Activated CD4-positive, CD25-positive, alpha-beta regulatory T cell treated with anti-CD3 and anti-CD28 coated beads, Interleukin-2, amount 50 U/mL, for 16 hours (primary cell): Measurements from ENCODE around the gene MOB2.

Experiments used
- DNase-seq: peaks from one replicate; pipeline ENCODE4 v3.0.0-alpha.2; 2020; ENCODE audit warnings: low read depth, low spot score

The MOB2 gene

GRCh38 chr11:1487091-1487850, 692 bp upstream of the MOB2 start:
- DNase-seq: no peak

- DNase-seq: no peak
These were observed 1.1 kb downstream of the MOB2 start for GRCh38 chr11:1485504-1485885.

GRCh38 chr11:1484695-1485503, 1.7 kb downstream of the MOB2 start:
- no peak for DNase-seq

GRCh38 chr11:1484061-1484671, 2.4 kb downstream of the MOB2 start:
- DNase-seq: no peak

- no peak for DNase-seq
These were observed 3.1 kb downstream of the MOB2 start for GRCh38 chr11:1483445-1483961.

- DNase-seq: no peak
These were observed 3.8 kb downstream of the MOB2 start for GRCh38 chr11:1482581-1483444.

GRCh38 chr11:1481861-1482441, 4.6 kb downstream of the MOB2 start:
- no peak for DNase-seq

- DNase-seq: no peak
These were observed 5.1 kb downstream of the MOB2 start for GRCh38 chr11:1481483-1481825.

GRCh38 chr11:1480555-1481482, 5.8 kb downstream of the MOB2 start:
- DNase-seq: no peak

- no peak for DNase-seq
These were observed 6.4 kb downstream of the MOB2 start for GRCh38 chr11:1480191-1480554.

- no peak for DNase-seq
These were observed 6.9 kb downstream of the MOB2 start for GRCh38 chr11:1479678-1480118.

GRCh38 chr11:1479006-1479677, 7.4 kb downstream of the MOB2 start:
- DNase-seq: no peak

GRCh38 chr11:1478544-1478943, 8.0 kb downstream of the MOB2 start:
- no peak for DNase-seq

- DNase-seq: no peak
These were observed 8.6 kb downstream of the MOB2 start for GRCh38 chr11:1478011-1478410.

- DNase-seq: no peak
These were observed 9.4 kb downstream of the MOB2 start for GRCh38 chr11:1476940-1477736.

- DNase-seq: no peak
These were observed 10.7 kb downstream of the MOB2 start for GRCh38 chr11:1475841-1476240.

GRCh38 chr11:1473786-1474185, 12.8 kb downstream of the MOB2 start:
- DNase-seq: no peak

GRCh38 chr11:1473011-1473628, 13.5 kb downstream of the MOB2 start:
- no peak for DNase-seq
